ENCODE results near the gene P2RY11.

The P2RY11 gene

GRCh38 chr19:10141973-10142372 is 30.5 kb downstream of the P2RY11 start:
- DNase-seq, result no peak

- peak in 4 of 5 donors; percentile 39 to 67 (median 48) for DNase-seq
Measured at GRCh38 chr19:10142701-10143375, 31.3 kb downstream of the P2RY11 start.

GRCh38 chr19:10143681-10144080 is 32.2 kb downstream of the P2RY11 start:
- no peak for DNase-seq

- no peak for DNase-seq
Measured at GRCh38 chr19:10144361-10144760, 32.9 kb downstream of the P2RY11 start.

- DNase-seq, result no peak
Measured at GRCh38 chr19:10145031-10145430, 33.5 kb downstream of the P2RY11 start.

GRCh38 chr19:10146142-10146541 is 34.6 kb downstream of the P2RY11 start:
- no peak for DNase-seq

GRCh38 chr19:10149427-10149826 is 37.9 kb downstream of the P2RY11 start:
- DNase-seq, result no peak

- DNase-seq, result no peak
Measured at GRCh38 chr19:10151521-10151920, 40.0 kb downstream of the P2RY11 start.

GRCh38 chr19:10152100-10152499 is 40.6 kb downstream of the P2RY11 start:
- no peak for DNase-seq

GRCh38 chr19:10155839-10156238 is 44.3 kb downstream of the P2RY11 start:
- no peak for DNase-seq

GRCh38 chr19:10158071-10158470 is 46.6 kb downstream of the P2RY11 start:
- no peak for DNase-seq

- no peak for DNase-seq
Measured at GRCh38 chr19:10158485-10158884, 47.0 kb downstream of the P2RY11 start.

GRCh38 chr19:10159610-10160009 is 48.1 kb downstream of the P2RY11 start:
- no peak for DNase-seq

GRCh38 chr19:10163536-10163935 is 52.0 kb downstream of the P2RY11 start:
- DNase-seq, result no peak

Data from T-helper 1 cell (primary cell).